ENCODE measurements around the gene C6orf58.
A peak's percentile ranks its signal among the peaks of the same experiment; 100 is the strongest.
"Not testable (repeated sequence)": the region's sequence is repeated elsewhere in the genome, so short reads cannot be mapped to it uniquely, and the experiment has no call there.

Gene C6orf58

DNA sequence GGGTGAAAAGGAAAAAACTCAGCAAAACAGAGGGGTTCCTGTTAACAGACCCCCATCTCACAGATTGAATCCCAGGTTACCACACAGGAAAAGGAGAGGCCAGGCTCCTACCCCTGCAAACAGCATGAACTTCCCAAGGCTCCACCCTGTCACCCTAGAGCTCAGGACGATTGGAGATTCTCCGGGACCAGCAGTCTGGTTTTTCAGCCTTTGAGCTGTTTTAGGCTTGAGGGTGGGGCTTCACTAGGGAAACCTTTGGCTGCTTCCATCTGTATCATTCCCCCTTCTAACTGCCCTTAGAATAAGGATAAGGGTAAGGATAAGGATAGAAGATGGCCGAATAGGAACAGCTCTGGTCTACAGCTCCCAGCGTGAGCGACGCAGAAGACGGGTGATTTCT is 16.0 kb downstream of the C6orf58 start:
- DNase-seq = no peak

DNA sequence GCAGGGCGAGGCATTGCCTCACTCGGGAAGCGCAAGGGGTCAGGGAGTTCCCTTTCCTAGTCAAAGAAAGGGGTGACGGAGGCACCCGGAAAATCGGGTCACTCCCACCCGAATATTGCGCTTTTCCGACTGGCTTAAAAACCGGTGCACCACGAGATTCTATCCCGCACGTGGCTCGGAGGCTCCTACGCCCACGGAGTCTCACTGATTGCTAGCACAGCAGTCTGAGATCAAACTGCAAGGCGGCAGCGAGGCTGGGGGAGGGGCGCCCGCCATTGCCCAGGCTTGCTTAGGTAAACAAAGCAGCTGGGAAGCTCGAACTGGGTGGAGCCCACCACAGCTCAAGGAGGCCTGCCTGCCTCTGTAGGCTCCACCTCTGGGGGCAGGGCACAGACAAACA is 16.5 kb downstream of the C6orf58 start:
- not testable (repeated sequence) for DNase-seq

DNA sequence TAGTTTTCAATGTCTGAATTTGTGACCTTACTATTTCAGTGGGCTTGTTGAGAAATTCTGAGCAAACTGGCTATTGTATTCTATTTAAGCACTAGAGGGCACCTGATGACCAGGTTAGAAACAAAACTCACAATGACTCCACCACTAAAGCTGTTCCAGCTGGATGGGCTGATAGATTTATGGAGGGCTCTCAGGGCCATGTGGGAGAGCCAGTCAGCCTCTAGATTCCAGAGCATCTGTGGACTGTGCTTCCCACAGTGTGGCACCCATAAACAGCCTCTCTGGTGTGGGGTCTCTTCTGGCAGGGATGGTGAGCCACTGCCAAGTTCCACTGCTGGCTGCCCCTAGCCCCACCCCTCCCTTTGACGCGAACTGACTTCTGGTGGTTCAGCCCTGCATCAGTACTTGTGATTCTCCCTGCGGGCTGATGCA is 29.2 kb downstream of the C6orf58 start:
- DNase-seq = peak; percentile 55

- DNase-seq = no peak
These were observed 31.7 kb downstream of the C6orf58 start for GRCh38 chr6:127608554-127609270.

GRCh38 chr6:127618729-127619128 is 41.8 kb downstream of the C6orf58 start:
- DNase-seq = peak; percentile 77

DNA sequence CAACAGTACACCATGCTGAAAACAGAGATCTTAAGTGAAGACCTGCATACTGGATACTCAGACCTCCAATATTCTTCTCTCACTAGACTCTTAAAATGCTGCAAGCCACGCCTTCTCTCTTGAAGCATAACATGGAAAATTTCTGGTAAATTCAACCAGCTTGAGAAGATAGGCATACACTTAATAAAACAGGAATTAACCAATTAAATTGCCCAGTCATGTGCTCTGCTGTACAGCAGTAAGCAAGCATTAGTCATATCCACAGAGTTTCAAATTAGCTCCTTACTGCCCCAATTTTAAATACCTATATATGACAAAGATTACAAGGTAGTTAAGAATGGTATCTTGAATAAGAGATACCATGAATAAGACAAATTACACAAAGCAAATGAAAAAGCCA is 53.8 kb downstream of the C6orf58 start:
- DNase-seq = no peak

GRCh38 chr6:127634178-127634577 is 57.2 kb downstream of the C6orf58 start:
- no peak for DNase-seq

- DNase-seq = no peak
These were observed 58.1 kb downstream of the C6orf58 start for GRCh38 chr6:127635091-127635490.

- no peak for DNase-seq
These were observed 60.9 kb downstream of the C6orf58 start for GRCh38 chr6:127637830-127638409.

Measured in EL (cell line).